Osteoblast (primary cell): Measurements from ENCODE around the gene AGBL4. TPM values are rescaled to one million over a fixed set of nuclear protein-coding genes. Genes with fewer than 3 reads are reported as not detected.

Experiments used
- DNase-seq: peaks from one replicate; pipeline ENCODE4 v3.0.0; 2011; ENCODE audit warnings: low spot score, mixed read lengths; ENCODE audit not compliant: insufficient read length; ENCODE audit errors: missing footprints
- H2AFZ ChIP-seq: 2 replicates; pipeline ENCODE4 v1.6.0; 2011; ENCODE audit warnings: mild to moderate bottlenecking, low read length
- H3K27ac ChIP-seq: 2 replicates; pipeline ENCODE4 v1.5.1; 2011; ENCODE audit warnings: mild to moderate bottlenecking, low read depth, low read length, moderate library complexity
- H3K27me3 ChIP-seq: 2 replicates; pipeline ENCODE4 v1.6.0; 2012; ENCODE audit warnings: mild to moderate bottlenecking, control low read depth, inconsistent platforms, low read length, moderate library complexity; ENCODE audit not compliant: insufficient read depth
- H3K36me3 ChIP-seq: 2 replicates; pipeline ENCODE4 v1.5.1; 2011; ENCODE audit warnings: mild to moderate bottlenecking, low read length, control low read depth, moderate library complexity; ENCODE audit not compliant: insufficient read depth
- H3K4me1 ChIP-seq: 2 replicates; pipeline ENCODE4 v1.5.1; 2011; ENCODE audit warnings: mild to moderate bottlenecking, low read length, control low read depth, moderate library complexity; ENCODE audit not compliant: insufficient read depth
- H3K4me2 ChIP-seq: 2 replicates; pipeline ENCODE4 v1.6.0; 2011; ENCODE audit warnings: mild to moderate bottlenecking, low read length; ENCODE audit not compliant: insufficient read depth
- H3K4me3 ChIP-seq: fragments of 200-600 bp; sonication (generic); 3 replicates; pipeline ENCODE4 v1.5.1; 2012; ENCODE audit warnings: mild to moderate bottlenecking, low read length, inconsistent platforms; ENCODE audit not compliant: insufficient read depth
- H3K79me2 ChIP-seq: 2 replicates; pipeline ENCODE4 v1.6.0; 2012; ENCODE audit warnings: mild to moderate bottlenecking, low read length, control low read depth, inconsistent platforms; ENCODE audit not compliant: insufficient read depth
- H3K9me3 ChIP-seq: 2 replicates; pipeline ENCODE4 v1.5.1; 2011; ENCODE audit warnings: low read depth, low read length, control low read depth
- H4K20me1 ChIP-seq: 2 replicates; pipeline ENCODE4 v1.6.0; 2012; ENCODE audit warnings: mild to moderate bottlenecking, low read length, control low read depth; ENCODE audit not compliant: insufficient read depth
- total RNA-seq: library from RNA; depleted of rRNA; stranded (reverse); fragments of >200 nt; gene quantifications from 2 replicates; pipeline ENCODE4 v1.2.3, GENCODE V29; 2012
- TF ChIP-seq, protein P1 (sequence below): IDR thresholded peaks from 2 replicates; pipeline ENCODE4 v1.5.1; 2011; ENCODE audit warnings: mild to moderate bottlenecking, low read depth, low read length, moderate library complexity; ENCODE audit errors: extremely low read depth

The AGBL4 gene
- total RNA-seq, 1 donor: not detected

DNA sequence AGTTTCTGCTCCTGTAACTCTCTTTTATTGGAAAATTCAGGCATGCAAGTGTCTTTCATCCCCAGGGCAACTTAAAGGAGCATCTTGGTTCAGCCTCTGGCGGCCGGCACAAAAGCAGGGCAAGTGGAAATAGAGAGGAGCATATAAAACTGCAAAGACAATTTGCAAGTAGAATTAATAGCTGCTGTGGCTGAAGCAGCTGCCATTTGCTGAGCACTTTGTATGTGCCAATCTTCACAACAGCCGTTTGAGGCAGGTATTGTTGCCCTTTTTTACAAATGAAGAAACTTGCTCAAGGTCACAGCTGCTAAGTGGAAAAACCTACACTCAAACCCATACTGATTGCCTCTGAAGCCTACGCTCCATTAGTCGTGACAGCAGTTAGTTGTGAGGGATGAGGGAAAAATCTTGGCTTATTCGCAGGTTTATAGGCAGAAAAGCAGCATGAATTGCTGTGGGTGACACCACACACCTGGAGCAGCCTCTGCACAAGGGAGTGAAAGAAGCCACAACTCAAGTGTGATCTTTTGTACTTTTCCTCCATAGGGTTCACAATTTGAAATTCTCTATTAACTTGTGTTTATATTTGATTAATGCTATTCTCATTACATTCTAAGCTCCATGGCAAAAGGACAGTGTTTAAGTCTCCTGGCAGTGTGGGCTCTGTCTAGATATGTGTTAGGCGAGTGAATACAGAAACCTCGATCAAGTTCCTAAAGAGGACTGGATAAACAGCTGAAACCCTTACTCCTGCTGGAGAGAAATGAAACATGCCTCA lies 1148.0 kb downstream of the AGBL4 start:
- H3K4me2 ChIP-seq: peak overlapping the region; percentile 17

DNA sequence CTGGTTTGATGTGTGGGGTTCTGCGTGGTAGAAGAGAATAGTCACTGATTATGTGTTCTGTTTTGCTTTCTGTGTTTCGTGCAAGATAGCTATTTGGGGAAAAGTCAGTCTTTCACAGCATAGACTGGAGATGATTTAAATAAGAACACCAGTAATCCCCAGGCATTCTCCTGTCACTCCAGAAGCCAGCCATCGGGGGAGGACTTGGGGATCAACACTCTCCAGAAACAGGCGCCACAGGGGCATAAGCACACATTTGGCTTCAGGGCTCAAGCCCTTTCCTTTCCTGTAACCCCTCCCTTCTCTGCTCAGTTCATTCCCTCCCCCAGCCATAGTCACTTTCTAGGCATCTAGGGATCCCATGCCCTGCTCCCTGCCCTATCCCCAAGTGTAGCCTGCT lies 1149.8 kb downstream of the AGBL4 start:
- Histone ChIP-seq H3K4me2 (peak overlapping the region; percentile 65), H3K27me3 (no peaks in the 10 kb centered on the region), H3K27ac (peak overlapping the region; percentile 60), H3K79me2 (no peaks in the 10 kb centered on the region), H3K36me3 (no peaks in the 10 kb centered on the region), H4K20me1 (no peaks in the 10 kb centered on the region), H3K4me1 (peaks cover 36% of the 10 kb centered on the region), H3K4me3 (peak overlapping the region; percentile 32), H3K9me3 (no peaks in the 10 kb centered on the region), H2AFZ (peak overlapping the region; percentile 47)
- DNase-seq: no peak
- TF ChIP-seq, protein P1, sequence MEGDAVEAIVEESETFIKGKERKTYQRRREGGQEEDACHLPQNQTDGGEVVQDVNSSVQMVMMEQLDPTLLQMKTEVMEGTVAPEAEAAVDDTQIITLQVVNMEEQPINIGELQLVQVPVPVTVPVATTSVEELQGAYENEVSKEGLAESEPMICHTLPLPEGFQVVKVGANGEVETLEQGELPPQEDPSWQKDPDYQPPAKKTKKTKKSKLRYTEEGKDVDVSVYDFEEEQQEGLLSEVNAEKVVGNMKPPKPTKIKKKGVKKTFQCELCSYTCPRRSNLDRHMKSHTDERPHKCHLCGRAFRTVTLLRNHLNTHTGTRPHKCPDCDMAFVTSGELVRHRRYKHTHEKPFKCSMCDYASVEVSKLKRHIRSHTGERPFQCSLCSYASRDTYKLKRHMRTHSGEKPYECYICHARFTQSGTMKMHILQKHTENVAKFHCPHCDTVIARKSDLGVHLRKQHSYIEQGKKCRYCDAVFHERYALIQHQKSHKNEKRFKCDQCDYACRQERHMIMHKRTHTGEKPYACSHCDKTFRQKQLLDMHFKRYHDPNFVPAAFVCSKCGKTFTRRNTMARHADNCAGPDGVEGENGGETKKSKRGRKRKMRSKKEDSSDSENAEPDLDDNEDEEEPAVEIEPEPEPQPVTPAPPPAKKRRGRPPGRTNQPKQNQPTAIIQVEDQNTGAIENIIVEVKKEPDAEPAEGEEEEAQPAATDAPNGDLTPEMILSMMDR: no peak

More for the DNA sequence above, 1148.0 kb downstream of the AGBL4 start:
- TF ChIP-seq, protein P1: peak; percentile 27
- no peak for DNase-seq
- Histone ChIP-seq H3K27ac (peak overlapping the region; percentile 0), H2AFZ (peak overlapping the region; percentile 8), H3K79me2 (no peaks in the 10 kb centered on the region), H3K9me3 (no peaks in the 10 kb centered on the region), H3K36me3 (no peaks in the 10 kb centered on the region), H3K4me1 (peaks cover 36% of the 10 kb centered on the region), H3K4me3 (no peak overlapping the region), H3K27me3 (no peaks in the 10 kb centered on the region), H4K20me1 (no peaks in the 10 kb centered on the region)

DNA sequence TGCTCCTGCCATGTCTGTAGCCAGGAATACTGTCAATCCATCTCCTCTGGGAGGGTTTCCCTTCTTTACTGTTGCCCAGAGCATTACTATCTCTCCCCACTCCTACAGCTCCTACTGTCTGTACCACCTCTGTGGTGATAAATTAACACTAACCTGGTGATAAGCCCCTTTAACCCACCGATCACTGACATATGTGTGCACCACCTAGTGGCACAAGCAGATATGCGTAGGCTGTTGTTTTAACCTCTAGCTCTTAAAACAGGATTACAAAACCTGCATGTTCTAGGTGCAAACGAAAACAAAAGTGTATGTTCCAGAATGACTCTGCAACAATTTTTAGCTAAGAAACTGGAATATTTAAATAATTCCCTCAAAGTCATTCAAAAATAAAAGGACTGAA lies 1153.2 kb downstream of the AGBL4 start:
- no peak overlapping the region for H2AFZ ChIP-seq
- H4K20me1 ChIP-seq: no peaks in the 10 kb centered on the region
- H3K36me3 ChIP-seq: no peaks in the 10 kb centered on the region
- H3K4me3 ChIP-seq: no peak overlapping the region
- H3K79me2 ChIP-seq: no peaks in the 10 kb centered on the region
- no peaks in the 10 kb centered on the region for H3K27me3 ChIP-seq
- no peak overlapping the region for H3K27ac ChIP-seq
- H3K9me3 ChIP-seq: no peaks in the 10 kb centered on the region
- DNase-seq: no peak
- TF ChIP-seq, protein P1: peak; percentile 64
- peaks cover 18% of the 10 kb centered on the region for H3K4me1 ChIP-seq
- no peak overlapping the region for H3K4me2 ChIP-seq

DNA sequence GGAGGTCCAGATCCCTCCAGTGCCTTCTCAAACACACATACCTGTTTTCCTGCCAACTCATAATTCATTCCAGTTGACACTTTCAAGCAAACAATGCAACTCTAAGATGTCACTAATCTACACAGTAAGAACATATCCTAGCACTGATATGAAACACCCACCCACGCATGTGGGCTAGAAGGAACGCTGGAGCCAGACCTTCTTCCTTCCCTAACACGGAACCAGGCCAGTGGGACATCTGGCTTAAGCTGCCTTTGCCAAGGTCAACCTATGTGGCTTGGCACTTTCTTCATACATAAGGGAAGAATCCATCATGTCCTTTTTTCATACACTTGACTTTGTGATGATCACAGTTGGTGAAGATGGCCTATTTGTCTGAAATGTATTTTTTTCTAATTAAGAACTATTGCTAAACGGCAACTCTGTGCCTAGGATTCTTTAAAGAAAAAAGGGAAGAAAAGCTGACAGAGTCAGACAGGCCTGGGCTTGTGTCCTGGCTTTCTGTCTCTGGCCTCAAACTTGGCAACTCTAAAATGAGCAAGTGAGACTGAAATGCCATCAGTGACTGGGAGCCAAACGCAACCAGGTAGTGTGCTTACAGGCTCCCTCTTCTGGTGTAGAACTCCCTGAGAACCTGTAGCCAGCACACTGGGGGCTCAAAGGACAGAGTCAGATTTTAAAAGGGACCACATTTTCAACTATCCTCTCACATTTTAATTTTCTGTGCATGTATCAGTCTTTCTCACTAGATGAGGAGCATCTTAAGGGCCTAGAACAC lies 1154.4 kb downstream of the AGBL4 start:
- no peaks in the 10 kb centered on the region for H3K27me3 ChIP-seq
- no peak overlapping the region for H3K4me2 ChIP-seq
- no peak overlapping the region for H3K27ac ChIP-seq
- DNase-seq: no peak
- no peaks in the 10 kb centered on the region for H3K79me2 ChIP-seq
- no peak overlapping the region for H3K4me3 ChIP-seq
- H3K4me1 ChIP-seq: peaks cover 10% of the 10 kb centered on the region
- TF ChIP-seq, protein P1: peak; percentile 15
- no peaks in the 10 kb centered on the region for H3K36me3 ChIP-seq
- no peaks in the 10 kb centered on the region for H3K9me3 ChIP-seq
- no peak overlapping the region for H2AFZ ChIP-seq
- no peaks in the 10 kb centered on the region for H4K20me1 ChIP-seq
